CD4-positive, alpha-beta memory T cell (primary cell): ENCODE measurements around the gene PHF8. TPM values are rescaled to one million over a fixed set of nuclear protein-coding genes. Genes with fewer than 3 reads are reported as not detected.

ENCODE experiments used
- CTCF ChIA-PET: fragments of 350-600 bp; sonication (Branson Sonifier 250); formaldehyde crosslinking; loops from one replicate; lab custom pipeline; 2021; ENCODE audit warnings: inconsistent platforms; ENCODE audit not compliant: partially characterized antibody; lab: Charles Lee
- POLR2A ChIA-PET: fragments of 350-600 bp; sonication (Branson Sonifier 250); formaldehyde crosslinking; loops from one replicate; lab custom pipeline; 2021; ENCODE audit not compliant: partially characterized antibody; lab: Charles Lee
- DNase-seq, 5 donors: peaks; one replicate each; pipeline versions ENCODE4 v3.0.0 to v3.0.0-alpha.2; 2020 to 2022; ENCODE audit warnings: mixed read lengths in 1 of 5
- H3K27ac ChIP-seq: one replicate; pipeline ENCODE4 v1.7.0; 2013; ENCODE audit warnings: low read depth, low read length
- H3K27me3 ChIP-seq: 2 replicates; pipeline ENCODE4 v1.7.0; 2013; ENCODE audit warnings: mild to moderate bottlenecking, low read length, moderate library complexity; ENCODE audit not compliant: insufficient read depth
- H3K36me3 ChIP-seq: 2 replicates; pipeline ENCODE4 v1.7.0; 2013; ENCODE audit warnings: mild to moderate bottlenecking, low read length, moderate library complexity; ENCODE audit not compliant: insufficient read depth
- H3K4me1 ChIP-seq: 2 replicates; pipeline ENCODE4 v1.7.0; 2013; ENCODE audit warnings: mild to moderate bottlenecking, low read length, moderate library complexity; ENCODE audit not compliant: insufficient read depth
- H3K4me3 ChIP-seq, 2 donors: one replicate each; pipeline ENCODE4 v1.7.0; 2013; ENCODE audit warnings: low read length in 2 of 2, mild to moderate bottlenecking in 1 of 2
- H3K9me3 ChIP-seq, 2 donors: one replicate each; pipeline ENCODE4 v1.7.0; 2013; ENCODE audit warnings: low read length in 2 of 2, control low read depth in 1 of 2; ENCODE audit not compliant: control insufficient read depth in 1 of 2
- H3K27ac Mint-ChIP-seq, 7 donors: one replicate each; pipeline ENCODE4 v1.8.0; 2020 to 2021; ENCODE audit warnings: mixed read lengths in 7 of 7, mild to moderate bottlenecking in 6 of 7, inconsistent platforms in 3 of 7, moderate library complexity in 3 of 7
- H3K27me3 Mint-ChIP-seq, 2 donors: one replicate each; pipeline ENCODE4 v1.8.0; 2020 to 2021; ENCODE audit warnings: mixed read lengths in 2 of 2
- H3K36me3 Mint-ChIP-seq, 2 donors: one replicate each; pipeline ENCODE4 v1.8.0; 2020 to 2021; ENCODE audit warnings: mixed read lengths in 2 of 2, inconsistent platforms in 1 of 2, mild to moderate bottlenecking in 1 of 2
- H3K4me1 Mint-ChIP-seq, 4 donors: one replicate each; pipeline ENCODE4 v1.8.0; 2020 to 2021; ENCODE audit warnings: mixed read lengths in 4 of 4, mild to moderate bottlenecking in 1 of 4
- H3K4me3 Mint-ChIP-seq, 8 donors: one replicate each; pipeline ENCODE4 v1.8.0; 2020 to 2021; ENCODE audit warnings: mixed read lengths in 8 of 8, mild to moderate bottlenecking in 7 of 8, moderate library complexity in 6 of 8, inconsistent platforms in 3 of 8
- H3K9me3 Mint-ChIP-seq, 8 donors: one replicate each; pipeline ENCODE4 v1.8.0; 2020 to 2021; ENCODE audit warnings: mixed read lengths in 8 of 8, mild to moderate bottlenecking in 5 of 8, inconsistent platforms in 3 of 8, moderate library complexity in 1 of 8
- intact Hi-C: fragments of 100-400 bp; cut with micrococcal nuclease; formaldehyde crosslinking; loops from one replicate; pipeline ENCODE4 v1.15.1; 2023
- polyA plus RNA-seq, 2 donors: library from polyadenylated mRNA; unstranded; fragments of 300-500 nt; fragmentation: Illumina TruSeq; gene quantifications; one replicate each; pipeline ENCODE4 v1.2.3, GENCODE V29; 2021
- total RNA-seq, 2 experiments: library from RNA; stranded (reverse); gene quantifications; one replicate each; pipeline ENCODE4 v1.2.3, GENCODE V29; 2021

The PHF8 gene
- total RNA-seq (10 to 100 TPM; 65.1 to 67.2 TPM), polyA plus RNA-seq (10 to 100 TPM; 10.0 to 21.0 TPM)

DNA sequence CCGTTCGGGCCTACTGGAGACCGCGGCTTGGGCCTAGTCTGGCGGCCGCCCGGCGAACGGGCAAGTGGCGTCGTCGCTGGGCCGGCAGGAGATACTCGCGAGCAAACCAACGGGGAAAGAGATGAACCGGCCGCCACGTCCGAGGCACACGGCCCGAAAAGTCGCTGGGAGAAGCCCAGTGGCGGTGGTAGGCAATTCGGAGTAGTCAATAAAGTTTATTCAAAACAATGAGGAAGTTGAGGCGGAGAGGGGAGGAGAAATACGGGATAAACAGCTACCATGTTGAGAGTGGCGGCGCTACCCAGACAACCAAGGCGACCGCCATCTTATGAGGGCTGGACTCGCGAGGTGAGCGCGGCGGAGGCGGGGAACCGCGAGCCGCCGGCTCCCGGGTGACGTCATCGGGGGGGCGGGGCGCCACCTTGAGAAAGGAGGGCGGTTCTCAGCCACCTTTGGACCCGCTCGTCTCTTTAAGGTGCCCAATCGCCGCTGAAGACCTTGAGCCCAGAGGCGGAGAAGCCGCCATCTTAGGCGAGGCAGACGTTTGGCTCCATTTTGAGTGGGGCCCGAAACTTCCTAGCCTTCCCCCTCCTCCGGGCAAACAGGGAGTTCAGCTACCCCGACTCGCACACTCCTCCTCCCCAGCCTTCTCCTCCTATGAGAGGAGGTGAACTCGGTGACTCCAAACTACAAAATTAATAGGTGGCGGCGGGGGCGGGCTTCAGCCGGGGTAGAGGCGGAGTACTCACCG, at the start of gene PHF8:
PHF8 (minus strand) TSS at position 348 of the 751 bp plus-strand sequence. CDS start 1,745 bp downstream, outside the sequence.
- no peaks in the 10 kb centered on the region for H3K9me3 ChIP-seq
- H3K27ac ChIP-seq = peak within 1 kb of the TSS; percentile 90
- peak within 1 kb of the TSS; percentile 34 to 69 for H3K4me3 ChIP-seq
- DNase-seq = peak; percentile 91 to 96 (median 96)
- no peaks in the 10 kb centered on the region for H3K9me3 Mint-ChIP-seq
- ChIA-PET CTCF (interaction anchor here (0.8 to 1.3 kb wide), 2 partner anchors 13 to 25 kb away, joined by 3 to 4 read pairs; no protein-coding TSS in a partner anchor), POLR2A (interaction anchor here (0.7 to 3.8 kb wide), 22 partner anchors 8 to 1445 kb away, joined by 3 to 59 read pairs (median 5); partner anchors contain the start of genes APEX2, FAM120C, GNL3L and HUWE1)
- no peaks in the 10 kb centered on the region for H3K27me3 ChIP-seq
- intact Hi-C loops = loop anchor here (1.0 to 5.0 kb wide), 11 partner anchors 139 to 1118 kb away; partner anchors contain the start of genes APEX2, FAM120C, GNL3L and KANTR
- H3K4me3 Mint-ChIP-seq = peak within 1 kb of the TSS; percentile 91 to 97 (median 94)
- H3K27me3 Mint-ChIP-seq = no peaks in the 10 kb centered on the region
- no peaks in the 10 kb centered on the region for H3K36me3 ChIP-seq
- peaks cover 0 to 26% of the 10 kb centered on the region in 2 donors for H3K36me3 Mint-ChIP-seq
- H3K4me1 ChIP-seq = peaks cover 9% of the 10 kb centered on the region
- peaks cover 10 to 41% (median 15%) of the 10 kb centered on the region in 4 donors for H3K4me1 Mint-ChIP-seq
- peak within 1 kb of the TSS; percentile 96 to 99 (median 97) for H3K27ac Mint-ChIP-seq

DNA sequence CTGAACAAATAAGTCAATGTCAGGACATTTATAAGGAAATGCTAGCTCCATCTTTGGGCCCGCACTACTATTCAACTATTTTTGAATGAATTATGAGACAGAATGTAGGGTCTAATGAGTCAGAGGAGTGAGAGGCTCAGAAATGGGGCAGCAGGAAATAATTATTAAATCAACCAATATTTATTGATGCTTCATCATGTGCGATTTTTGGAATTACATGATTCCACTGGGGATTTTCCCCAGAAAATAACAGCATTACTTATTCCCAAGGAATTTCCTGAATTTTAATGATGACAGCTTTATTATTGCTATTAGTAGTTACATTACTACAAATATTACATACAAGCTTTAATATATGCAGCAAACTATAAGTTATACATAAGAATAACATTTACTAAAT, 49.3 kb upstream of the PHF8 start:
- no peak overlapping the region for H3K27ac ChIP-seq
- CTCF ChIA-PET = no interaction called here
- H3K4me1 Mint-ChIP-seq = no peaks in the 10 kb centered on the region

DNA sequence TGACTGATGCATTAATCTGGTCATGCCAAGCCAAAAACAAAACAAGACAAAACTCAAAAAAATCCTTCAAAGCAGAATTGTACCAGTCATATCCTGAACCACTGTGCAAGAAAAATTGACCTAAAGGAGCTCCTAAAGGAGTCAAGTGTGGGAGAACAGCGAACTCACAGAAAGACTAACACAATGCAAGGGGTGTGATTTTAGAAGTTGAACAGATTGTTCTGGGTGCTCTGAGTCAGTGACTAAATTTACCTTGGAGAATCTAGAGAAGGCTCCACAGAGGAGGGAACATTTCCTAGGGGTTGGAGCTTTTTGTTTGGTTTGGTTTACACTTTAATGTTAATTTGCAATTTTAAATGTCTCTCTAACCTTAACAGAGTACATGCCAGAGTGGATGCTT, 48.9 kb upstream of the PHF8 start:
- Mint-ChIP-seq H3K4me1 (no peaks in the 10 kb centered on the region), H3K4me3 (no peak overlapping the region), H3K27ac (peak overlapping the region in 1 of 7 donors; percentile 10), H3K9me3 (peaks cover 0 to 2% (median 0%) of the 10 kb centered on the region in 8 donors), H3K36me3 (peaks cover 0 to 7% of the 10 kb centered on the region in 2 donors), H3K27me3 (no peaks in the 10 kb centered on the region)
- intact Hi-C loops = no loop called here
- H3K27ac ChIP-seq = no peak overlapping the region
- H3K27me3 ChIP-seq = no peaks in the 10 kb centered on the region
- ChIA-PET CTCF (no interaction called here), POLR2A (no interaction called here)
- DNase-seq = no peak
- no peaks in the 10 kb centered on the region for H3K4me1 ChIP-seq
- no peaks in the 10 kb centered on the region for H3K9me3 ChIP-seq
- no peaks in the 10 kb centered on the region for H3K36me3 ChIP-seq
- H3K4me3 ChIP-seq = no peak overlapping the region

More for the DNA sequence above, 49.3 kb upstream of the PHF8 start:
- no peak for DNase-seq
- Histone ChIP-seq H3K27me3 (no peaks in the 10 kb centered on the region), H3K9me3 (no peaks in the 10 kb centered on the region), H3K36me3 (no peaks in the 10 kb centered on the region), H3K4me1 (no peaks in the 10 kb centered on the region), H3K4me3 (no peak overlapping the region)
- H3K27me3 Mint-ChIP-seq = no peaks in the 10 kb centered on the region
- H3K36me3 Mint-ChIP-seq = peaks cover 0 to 7% of the 10 kb centered on the region in 2 donors
- peaks cover 0 to 2% (median 0%) of the 10 kb centered on the region in 8 donors for H3K9me3 Mint-ChIP-seq
- H3K27ac Mint-ChIP-seq = peak overlapping the region in 1 of 7 donors; percentile 10
- H3K4me3 Mint-ChIP-seq = no peak overlapping the region
- POLR2A ChIA-PET = no interaction called here
- intact Hi-C loops = no loop called here

DNA sequence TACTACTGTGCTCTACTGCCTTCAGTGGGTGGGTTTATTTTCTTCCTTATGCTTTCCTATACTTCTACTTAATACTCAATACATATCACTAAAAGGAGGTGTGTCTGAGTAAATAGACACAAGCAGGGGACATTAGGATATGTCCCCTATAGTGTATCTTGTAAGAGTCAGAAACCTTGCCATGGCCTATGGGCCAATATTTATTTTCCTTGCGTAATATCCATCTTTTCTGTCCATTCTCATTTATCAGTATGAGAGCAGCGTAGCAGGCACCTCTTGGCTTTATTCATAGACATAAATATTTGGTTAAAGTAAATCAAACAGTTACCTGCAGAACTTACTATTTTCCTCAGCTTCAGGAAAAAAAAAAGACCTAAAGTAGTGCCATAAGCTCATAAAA, 46.6 kb upstream of the PHF8 start:
- no peak overlapping the region for H3K27ac ChIP-seq
- ChIA-PET CTCF (interaction anchor here (0.6 kb wide), 1 partner anchor 57 kb away, joined by 3 read pairs; no protein-coding TSS in a partner anchor), POLR2A (no interaction called here)
- no peaks in the 10 kb centered on the region for H3K4me1 ChIP-seq
- Mint-ChIP-seq H3K9me3 (peaks cover 0 to 2% (median 0%) of the 10 kb centered on the region in 8 donors), H3K4me3 (no peak overlapping the region), H3K27me3 (no peaks in the 10 kb centered on the region), H3K4me1 (no peaks in the 10 kb centered on the region), H3K36me3 (peaks cover 3 to 15% of the 10 kb centered on the region in 2 donors), H3K27ac (no peak overlapping the region)
- no peaks in the 10 kb centered on the region for H3K9me3 ChIP-seq
- H3K27me3 ChIP-seq = no peaks in the 10 kb centered on the region
- H3K36me3 ChIP-seq = no peaks in the 10 kb centered on the region
- H3K4me3 ChIP-seq = no peak overlapping the region
- no peak for DNase-seq
- intact Hi-C loops = no loop called here

DNA sequence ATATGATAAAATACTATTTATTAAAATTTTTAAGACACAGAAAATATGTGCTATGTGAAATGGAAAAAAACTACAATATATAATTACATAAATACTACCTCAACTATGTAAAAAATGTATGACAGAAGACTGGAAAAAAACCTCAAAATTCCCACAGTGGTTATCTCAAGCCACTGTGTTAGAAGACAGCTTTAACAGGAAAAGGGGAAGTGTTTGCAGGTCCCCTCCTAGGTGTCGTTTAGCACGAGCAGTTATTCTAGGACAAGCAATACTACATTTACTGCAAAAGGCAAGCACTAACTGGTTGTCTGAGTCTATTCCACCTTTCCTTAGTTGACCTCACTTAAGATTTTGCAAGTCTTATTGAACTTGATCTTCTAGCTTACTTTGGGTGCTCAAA, 44.9 kb upstream of the PHF8 start:
- no peak overlapping the region for H3K27ac ChIP-seq

DNA sequence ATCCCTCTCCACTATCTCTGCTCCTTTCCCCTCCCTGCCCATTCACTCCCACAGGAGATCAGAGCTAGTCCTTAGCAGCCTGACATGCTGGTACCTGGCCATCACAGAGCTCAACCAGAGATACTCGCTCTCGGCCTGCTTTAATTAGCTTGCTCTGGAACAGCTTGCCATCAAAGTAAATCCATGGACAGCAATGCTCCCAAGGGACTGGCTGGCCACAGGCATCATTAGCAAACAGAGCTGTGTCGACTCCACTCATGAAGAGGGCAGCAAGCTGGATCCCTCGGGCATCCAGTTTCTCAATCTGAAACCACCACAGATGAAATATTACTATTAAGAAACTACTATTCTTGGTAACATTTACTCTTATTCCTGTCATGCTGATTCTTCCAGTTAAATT, 43.4 kb upstream of the PHF8 start:
- ChIA-PET POLR2A (no interaction called here), CTCF (no interaction called here)
- H3K9me3 Mint-ChIP-seq = peaks cover 0 to 2% (median 0%) of the 10 kb centered on the region in 8 donors
- no peaks in the 10 kb centered on the region for H3K4me1 Mint-ChIP-seq
- H3K27me3 ChIP-seq = no peaks in the 10 kb centered on the region
- H3K36me3 ChIP-seq = no peaks in the 10 kb centered on the region
- H3K4me1 ChIP-seq = no peaks in the 10 kb centered on the region
- no peaks in the 10 kb centered on the region for H3K9me3 ChIP-seq
- H3K36me3 Mint-ChIP-seq = peaks cover 8 to 23% of the 10 kb centered on the region in 2 donors
- H3K27me3 Mint-ChIP-seq = no peaks in the 10 kb centered on the region
- no peak overlapping the region for H3K4me3 Mint-ChIP-seq
- intact Hi-C loops = no loop called here
- no peak overlapping the region for H3K4me3 ChIP-seq
- DNase-seq = peak in 1 of 5 donors; percentile 25
- no peak overlapping the region for H3K27ac ChIP-seq
- no peak overlapping the region for H3K27ac Mint-ChIP-seq

More for the DNA sequence above, 44.9 kb upstream of the PHF8 start:
- H3K27me3 Mint-ChIP-seq = no peaks in the 10 kb centered on the region
- peaks cover 8 to 23% of the 10 kb centered on the region in 2 donors for H3K36me3 Mint-ChIP-seq
- no peaks in the 10 kb centered on the region for H3K36me3 ChIP-seq
- intact Hi-C loops = no loop called here
- no peak for DNase-seq
- POLR2A ChIA-PET = no interaction called here
- CTCF ChIA-PET = no interaction called here
- H3K27me3 ChIP-seq = no peaks in the 10 kb centered on the region
- no peak overlapping the region for H3K27ac Mint-ChIP-seq
- H3K4me1 ChIP-seq = no peaks in the 10 kb centered on the region
- no peaks in the 10 kb centered on the region for H3K9me3 ChIP-seq
- no peaks in the 10 kb centered on the region for H3K4me1 Mint-ChIP-seq
- H3K4me3 ChIP-seq = no peak overlapping the region
- peaks cover 0 to 2% (median 0%) of the 10 kb centered on the region in 8 donors for H3K9me3 Mint-ChIP-seq
- H3K4me3 Mint-ChIP-seq = no peak overlapping the region

DNA sequence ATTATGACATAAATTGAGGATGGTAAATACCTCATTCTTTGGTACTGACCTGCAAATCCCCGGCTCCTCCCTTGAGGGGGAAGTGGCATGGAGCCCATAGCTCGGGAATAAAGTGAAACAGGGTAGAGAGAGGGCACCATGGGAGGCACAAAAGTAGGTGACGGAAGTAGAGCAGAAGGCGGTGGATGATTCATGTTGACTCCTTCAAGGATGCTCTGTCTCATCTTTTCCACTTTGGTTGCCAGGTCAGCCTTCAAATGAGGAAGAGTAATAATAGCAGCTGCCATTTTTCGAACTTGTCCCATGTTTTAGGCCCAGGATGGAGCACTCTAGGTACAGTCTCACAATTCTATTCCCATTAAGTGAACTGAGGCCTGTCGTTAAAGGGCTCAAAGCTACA, 41.4 kb upstream of the PHF8 start:
- DNase-seq = no peak
- Histone ChIP-seq H3K27me3 (no peaks in the 10 kb centered on the region), H3K9me3 (no peaks in the 10 kb centered on the region), H3K4me3 (no peak overlapping the region), H3K4me1 (no peaks in the 10 kb centered on the region), H3K27ac (no peak overlapping the region), H3K36me3 (no peaks in the 10 kb centered on the region)
- no peak overlapping the region for H3K4me3 Mint-ChIP-seq
- ChIA-PET CTCF (no interaction called here), POLR2A (no interaction called here)
- no peak overlapping the region for H3K27ac Mint-ChIP-seq
- H3K9me3 Mint-ChIP-seq = peaks cover 0 to 2% (median 0%) of the 10 kb centered on the region in 8 donors
- intact Hi-C loops = no loop called here
- H3K27me3 Mint-ChIP-seq = no peaks in the 10 kb centered on the region
- no peaks in the 10 kb centered on the region for H3K4me1 Mint-ChIP-seq
- H3K36me3 Mint-ChIP-seq = peaks cover 8 to 19% of the 10 kb centered on the region in 2 donors
